Brain microvascular endothelial cell (primary cell): ENCODE results near the gene STING1.

ENCODE experiments used
- DNase-seq: peaks from one replicate; pipeline ENCODE4 v3.0.0-alpha.2; 2020
- H3K27ac ChIP-seq: fragments of 250-450 bp; sonication (Bioruptor Pico); 2 replicates; pipeline ENCODE4 v1.5.1; 2020; ENCODE audit warnings: mild to moderate bottlenecking, moderate library complexity
- H3K27me3 ChIP-seq: fragments of 250-450 bp; sonication (Bioruptor Pico); replicated peaks from 2 replicates; pipeline ENCODE4 v1.5.1; 2020; ENCODE audit warnings: mild to moderate bottlenecking
- H3K36me3 ChIP-seq: fragments of 250-450 bp; sonication (Bioruptor Pico); replicated peaks from 2 replicates; pipeline ENCODE4 v1.5.1; 2020; ENCODE audit warnings: mild to moderate bottlenecking
- H3K4me3 ChIP-seq: 2 replicates; pipeline ENCODE4 v1.5.1; 2011; ENCODE audit warnings: low read depth, mild to moderate bottlenecking, control low read depth, low read length, moderate library complexity
- in situ Hi-C: cut with HindIII; loops from 2 replicates; pipeline ENCODE4 v1.10.0; 2017; ENCODE audit warnings: low sequenced_read_pairs, low pct_ligation_motif_present
- TF ChIP-seq, protein P1 (sequence below): IDR thresholded peaks from 2 replicates; pipeline ENCODE4 v1.5.1; 2011; ENCODE audit warnings: low read depth, mild to moderate bottlenecking, moderate library complexity, low read length, control low read depth, inconsistent platforms; ENCODE audit errors: missing control alignments

The STING1 gene

GRCh38 chr5:139474890-139475791, 7.4 kb downstream of the STING1 start:
- Histone ChIP-seq H3K36me3 (peaks cover 22% of the 10 kb centered on the region), H3K27me3 (no peaks in the 10 kb centered on the region), H3K4me3 (no peak overlapping the region), H3K27ac (no peak overlapping the region)
- in situ Hi-C loops = no loop called here
- TF ChIP-seq, protein P1, sequence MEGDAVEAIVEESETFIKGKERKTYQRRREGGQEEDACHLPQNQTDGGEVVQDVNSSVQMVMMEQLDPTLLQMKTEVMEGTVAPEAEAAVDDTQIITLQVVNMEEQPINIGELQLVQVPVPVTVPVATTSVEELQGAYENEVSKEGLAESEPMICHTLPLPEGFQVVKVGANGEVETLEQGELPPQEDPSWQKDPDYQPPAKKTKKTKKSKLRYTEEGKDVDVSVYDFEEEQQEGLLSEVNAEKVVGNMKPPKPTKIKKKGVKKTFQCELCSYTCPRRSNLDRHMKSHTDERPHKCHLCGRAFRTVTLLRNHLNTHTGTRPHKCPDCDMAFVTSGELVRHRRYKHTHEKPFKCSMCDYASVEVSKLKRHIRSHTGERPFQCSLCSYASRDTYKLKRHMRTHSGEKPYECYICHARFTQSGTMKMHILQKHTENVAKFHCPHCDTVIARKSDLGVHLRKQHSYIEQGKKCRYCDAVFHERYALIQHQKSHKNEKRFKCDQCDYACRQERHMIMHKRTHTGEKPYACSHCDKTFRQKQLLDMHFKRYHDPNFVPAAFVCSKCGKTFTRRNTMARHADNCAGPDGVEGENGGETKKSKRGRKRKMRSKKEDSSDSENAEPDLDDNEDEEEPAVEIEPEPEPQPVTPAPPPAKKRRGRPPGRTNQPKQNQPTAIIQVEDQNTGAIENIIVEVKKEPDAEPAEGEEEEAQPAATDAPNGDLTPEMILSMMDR = no peak
- no peak for DNase-seq

GRCh38 chr5:139473565-139473964, 9.0 kb downstream of the STING1 start:
- Histone ChIP-seq H3K4me3 (no peak overlapping the region), H3K36me3 (peaks cover 22% of the 10 kb centered on the region), H3K27me3 (no peaks in the 10 kb centered on the region), H3K27ac (no peak overlapping the region)
- TF ChIP-seq, protein P1 = peak; percentile 22
- DNase-seq = no peak
- in situ Hi-C loops = no loop called here

- no peak overlapping the region for H3K4me3 ChIP-seq
- no peaks in the 10 kb centered on the region for H3K27me3 ChIP-seq
- DNase-seq = no peak
- H3K36me3 ChIP-seq = peaks cover 20% of the 10 kb centered on the region
- H3K27ac ChIP-seq = no peak overlapping the region
- TF ChIP-seq, protein P1 = no peak
- in situ Hi-C loops = no loop called here
Observed at GRCh38 chr5:139473105-139473504, 9.5 kb downstream of the STING1 start.

DNA sequence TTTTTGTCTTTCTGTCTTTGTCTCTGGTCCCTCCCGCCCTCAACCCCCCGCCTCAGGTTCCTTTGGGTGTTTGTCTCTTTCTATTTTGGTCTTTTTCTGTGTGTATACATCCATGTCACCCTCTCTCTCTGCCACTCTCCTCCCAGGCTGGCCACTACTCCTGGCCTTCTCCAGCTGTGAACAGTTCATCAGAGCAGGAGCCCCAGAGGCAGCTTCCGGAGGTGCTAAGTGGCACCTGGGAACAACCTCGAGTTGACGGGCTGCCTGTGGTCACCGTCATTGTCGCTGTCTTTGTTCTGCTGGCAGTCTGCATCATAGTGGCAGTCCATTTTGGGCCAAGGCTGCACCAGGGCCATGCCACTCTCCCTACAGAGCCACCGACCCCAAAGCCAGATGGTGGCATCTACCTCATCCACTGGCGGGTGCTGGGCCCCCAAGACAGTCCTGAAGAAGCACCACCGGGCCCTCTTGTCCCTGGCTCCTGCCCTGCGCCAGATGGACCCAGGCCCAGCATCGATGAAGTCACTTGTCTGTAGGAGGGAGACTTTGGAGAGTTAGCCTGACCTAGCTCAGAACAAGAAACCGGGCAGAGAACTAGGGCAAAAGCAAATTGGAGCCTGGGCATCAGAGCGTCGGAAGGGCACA, 10.1 kb downstream of the STING1 start:
- Histone ChIP-seq H3K36me3 (peaks cover 14% of the 10 kb centered on the region), H3K27ac (no peak overlapping the region), H3K4me3 (no peak overlapping the region), H3K27me3 (no peaks in the 10 kb centered on the region)
- TF ChIP-seq, protein P1 = no peak
- no peak for DNase-seq
- in situ Hi-C loops = no loop called here

- TF ChIP-seq, protein P1 = no peak
- no peak within 1 kb of the TSS for H3K27ac ChIP-seq
- in situ Hi-C loops = no loop called here
- H3K4me3 ChIP-seq = no peak within 1 kb of the TSS
- DNase-seq = no peak
- H3K27me3 ChIP-seq = no peaks in the 10 kb centered on the region
- H3K36me3 ChIP-seq = peaks cover 7% of the 10 kb centered on the region
Observed at GRCh38 chr5:139470821-139471300, 11.7 kb downstream of the STING1 start, which contains the start of gene SMIM33. Gene SMIM33 (plus strand): TSS chr5:139471004. CDS start chr5:139471122, 118 bp downstream.
